ENCODE data around the gene PADI2.
"Not testable (repeated sequence)": the region's sequence is repeated elsewhere in the genome, so short reads cannot be mapped to it uniquely, and the experiment has no call there.

The PADI2 gene

DNA sequence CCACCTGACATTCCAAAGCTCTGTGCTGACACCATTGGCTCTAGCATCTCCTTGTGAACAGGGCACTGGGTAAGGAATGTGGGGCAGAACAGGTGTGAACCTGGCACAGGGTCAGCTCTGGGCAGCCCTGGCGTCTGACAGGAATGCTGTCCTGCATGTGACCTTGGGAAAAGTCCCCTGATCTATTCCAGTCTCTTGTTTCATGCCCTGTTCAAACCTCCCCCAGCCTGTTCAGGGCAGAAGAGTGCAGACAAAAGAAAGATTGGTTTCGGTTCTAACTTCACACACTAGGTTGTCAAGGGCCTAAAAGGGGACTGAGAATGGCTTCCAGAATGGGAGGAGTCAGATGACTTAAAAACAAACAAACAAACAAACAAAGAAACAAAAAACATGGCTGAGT, 37.8 kb downstream of the PADI2 start:
- DNase-seq (ENCODE audit: low spot score), result no peak

DNA sequence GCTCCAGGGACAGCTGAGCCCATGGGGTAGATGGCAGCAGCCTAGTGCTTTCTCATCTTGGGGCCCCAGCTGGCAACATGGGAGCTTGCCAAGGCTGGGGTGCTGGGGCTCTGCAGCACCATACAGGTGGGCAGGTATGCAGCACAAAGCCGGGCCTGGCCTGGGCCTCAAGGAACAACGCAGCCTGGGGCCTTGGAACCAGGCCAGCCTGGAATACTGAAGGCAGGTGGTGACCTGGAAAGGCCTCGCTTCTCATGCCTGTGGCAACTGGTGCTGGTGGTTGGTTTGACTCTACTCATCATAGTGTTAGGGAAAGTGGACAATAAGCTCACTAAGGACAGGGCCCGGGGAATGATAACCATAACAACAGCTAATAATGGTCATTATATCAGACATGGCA, 38.4 kb downstream of the PADI2 start:
- DNase-seq (ENCODE audit: low spot score), result no peak

- DNase-seq (ENCODE audit: low spot score), result no peak
Observed at GRCh38 chr1:17080085-17080759, 39.0 kb downstream of the PADI2 start.

GRCh38 chr1:17078991-17079868, 40.0 kb downstream of the PADI2 start:
- no peak for DNase-seq (ENCODE audit: low spot score)

DNA sequence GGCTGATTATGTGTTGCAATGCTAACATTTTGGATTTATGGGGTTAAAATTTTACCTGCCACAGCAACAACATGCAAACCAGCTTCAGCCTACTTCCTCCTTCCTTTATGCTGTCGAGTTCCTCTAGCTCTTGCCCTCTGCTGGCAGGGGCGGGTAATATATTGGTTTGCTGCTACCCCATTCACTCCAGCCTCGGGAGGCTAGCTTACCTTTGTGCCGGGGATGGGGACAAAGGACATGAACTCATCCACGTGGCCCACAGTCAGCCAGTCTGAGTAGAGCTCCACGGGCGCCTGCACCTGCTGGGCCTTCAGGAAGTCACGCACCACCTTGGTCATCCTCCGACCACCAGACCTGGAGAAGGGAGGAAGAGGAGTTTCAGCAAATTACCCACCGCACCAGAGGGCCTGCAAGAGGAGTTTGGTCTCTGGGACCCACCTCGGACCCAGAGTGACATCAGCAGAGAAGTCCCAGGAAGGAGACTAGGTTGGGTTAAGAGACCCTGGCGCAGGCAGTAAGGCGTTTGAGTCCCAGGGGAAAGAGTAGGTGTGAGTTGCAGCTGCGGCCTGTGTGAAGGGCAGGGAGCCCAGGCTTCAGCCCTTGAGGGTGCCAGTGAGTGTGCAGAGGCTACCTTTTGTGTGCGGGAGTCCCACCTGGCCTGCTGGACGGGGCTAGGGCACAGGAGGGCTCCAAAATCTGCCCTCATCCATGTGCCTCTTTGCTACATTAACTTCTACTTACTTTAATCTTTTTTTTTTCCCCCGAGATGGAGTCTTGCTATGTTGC, 43.6 kb downstream of the PADI2 start:
- DNase-seq (ENCODE audit: low spot score), result no peak

- DNase-seq (ENCODE audit: low spot score), result no peak
Observed at GRCh38 chr1:17071794-17072193, 47.5 kb downstream of the PADI2 start.

GRCh38 chr1:17070163-17070525, 49.1 kb downstream of the PADI2 start:
- DNase-seq (ENCODE audit: low spot score), result no peak

DNA sequence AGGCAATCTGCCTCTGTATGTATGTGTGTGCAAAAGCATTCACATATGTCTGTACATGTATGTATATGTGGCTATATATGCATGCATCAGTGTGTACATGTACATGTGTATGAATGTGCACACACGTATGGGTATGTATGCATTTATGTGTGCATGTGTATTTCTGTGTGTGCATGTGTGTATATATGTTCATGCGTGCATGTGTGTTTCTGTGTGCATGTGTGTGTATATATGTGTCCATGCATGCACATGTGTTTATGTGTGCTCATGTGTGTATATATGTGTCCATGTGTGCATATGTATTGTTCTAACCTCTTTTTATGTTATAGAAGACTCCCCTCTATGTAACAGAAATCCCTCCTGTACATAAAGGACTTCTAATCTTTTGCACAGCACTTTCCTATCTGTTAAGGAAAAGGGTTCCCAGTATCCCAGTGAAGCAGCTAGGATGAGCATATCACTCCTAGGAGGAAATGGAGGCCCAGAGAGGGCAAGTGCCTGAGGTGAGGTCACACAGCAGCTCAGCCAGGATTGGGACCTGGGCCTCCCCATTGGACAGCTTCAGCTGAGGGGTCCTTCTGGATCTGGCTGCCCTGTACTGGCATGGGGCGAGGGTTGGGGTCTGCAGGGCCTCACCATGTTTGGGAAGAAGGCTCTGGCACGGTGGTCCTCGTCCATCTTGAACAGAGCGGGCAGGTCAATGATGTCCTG, 49.6 kb downstream of the PADI2 start:
- no peak for DNase-seq (ENCODE audit: low spot score)

DNA sequence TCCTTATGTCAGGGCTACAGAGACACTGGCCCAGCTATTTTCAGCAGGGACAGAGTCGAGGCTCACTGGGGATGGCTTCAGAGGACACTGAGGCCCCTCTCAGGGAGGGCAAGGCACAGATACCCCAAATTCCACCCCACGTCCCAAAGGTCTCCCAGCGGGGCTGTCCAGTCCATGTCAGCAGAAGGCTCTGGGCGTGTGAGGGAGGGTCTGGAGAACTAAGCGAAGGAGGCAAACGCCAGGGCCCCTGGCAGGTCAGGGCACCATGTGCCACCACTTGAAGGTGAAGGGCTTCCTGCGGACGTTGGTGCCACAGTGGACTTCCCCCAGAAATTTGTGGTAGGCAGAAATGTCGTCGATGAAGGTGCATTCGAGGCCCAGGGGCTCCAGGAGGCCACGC, 50.5 kb downstream of the PADI2 start:
- no peak for DNase-seq (ENCODE audit: low spot score)

DNA sequence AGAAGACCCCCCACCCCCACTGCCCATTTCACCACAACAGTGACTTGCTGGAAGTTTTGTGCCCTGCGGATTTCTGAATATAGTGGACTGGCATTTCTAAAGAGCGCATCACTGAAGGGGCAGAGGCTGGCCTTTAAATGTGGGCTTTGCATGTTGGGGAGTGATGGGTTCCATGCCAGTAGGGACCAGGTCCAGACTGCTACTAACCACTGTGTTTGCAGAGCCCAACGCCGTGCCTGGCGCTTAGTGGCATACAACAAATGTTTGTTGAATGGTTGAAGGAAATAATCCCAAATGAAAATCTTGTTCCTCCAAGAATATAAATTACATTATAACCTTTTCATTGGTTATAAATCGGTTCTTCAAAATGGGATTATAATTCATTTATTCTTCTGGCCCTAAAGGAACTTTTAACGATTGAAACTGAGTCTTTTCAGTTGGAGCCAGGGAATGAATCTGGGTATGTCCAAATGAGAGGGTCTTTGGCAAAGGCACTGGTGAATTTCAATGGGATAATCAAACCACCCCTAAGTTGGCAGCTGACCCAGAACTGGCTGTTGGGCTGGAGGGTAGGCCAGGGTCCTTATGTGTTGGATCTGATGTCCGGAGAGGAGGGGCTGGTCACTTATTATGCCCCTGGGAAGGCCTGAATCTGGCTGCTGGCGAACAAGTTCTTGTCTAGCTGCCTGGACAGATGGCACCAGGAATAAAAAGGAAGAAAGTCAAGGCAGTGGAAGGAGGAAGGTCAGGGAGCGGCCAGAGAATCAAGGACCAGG, 51.6 kb downstream of the PADI2 start:
- DNase-seq (ENCODE audit: low spot score), result no peak

- no peak for DNase-seq (ENCODE audit: low spot score)
Observed at GRCh38 chr1:17067069-17067426, 52.2 kb downstream of the PADI2 start.

GRCh38 chr1:17066361-17067068, 52.7 kb downstream of the PADI2 start:
- DNase-seq (ENCODE audit: low spot score), result no peak

- no peak for DNase-seq (ENCODE audit: low spot score)
Observed at GRCh38 chr1:17065666-17066065, 53.6 kb downstream of the PADI2 start.

GRCh38 chr1:17062751-17063150, 56.5 kb downstream of the PADI2 start:
- not testable (repeated sequence) for DNase-seq (ENCODE audit: low spot score)

DNA sequence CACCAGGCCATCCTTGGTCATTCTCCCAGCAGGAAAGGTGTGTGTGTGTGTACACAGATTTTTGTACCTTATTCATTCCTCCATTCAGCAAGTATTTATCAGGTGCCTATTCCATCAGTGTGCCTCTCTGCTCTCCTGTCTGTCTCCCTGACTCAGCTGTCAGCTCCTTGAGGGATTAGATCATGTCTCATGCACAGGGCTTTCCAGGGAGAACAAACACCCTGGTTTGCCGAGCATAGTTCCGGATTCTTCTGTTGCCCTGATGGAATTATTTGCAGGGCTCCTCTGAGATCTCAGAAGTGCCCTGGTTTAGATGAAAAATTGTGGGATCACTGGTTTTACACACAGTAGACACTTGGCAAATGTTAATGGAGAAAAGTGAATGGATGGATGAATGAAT, 57.4 kb downstream of the PADI2 start:
- no peak for DNase-seq (ENCODE audit: low spot score)

- DNase-seq (ENCODE audit: low spot score), result no peak
Observed at GRCh38 chr1:17061486-17061885, 57.8 kb downstream of the PADI2 start.

DNA sequence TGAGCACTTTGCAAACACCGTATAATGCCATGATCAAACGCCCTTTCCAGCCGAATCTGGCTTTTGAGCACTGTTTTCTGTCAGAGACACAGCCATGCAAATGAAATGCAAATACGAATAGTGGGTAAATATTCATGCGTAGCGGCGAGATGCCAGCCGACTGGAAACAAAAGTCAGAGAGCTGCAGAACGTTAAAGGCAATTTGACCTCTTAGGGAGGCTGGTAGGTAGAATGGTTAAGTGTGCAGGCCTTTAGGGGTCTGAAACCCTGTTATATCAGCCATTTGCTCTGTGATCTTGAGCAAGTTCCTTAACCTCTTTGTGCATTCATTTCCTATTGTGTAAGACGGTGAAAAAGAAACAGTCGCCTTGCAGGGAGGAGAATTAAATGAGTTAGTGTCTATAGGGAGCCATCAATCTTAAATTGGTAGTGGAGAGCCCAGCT, 58.9 kb downstream of the PADI2 start:
- no peak for DNase-seq (ENCODE audit: low spot score)

DNA sequence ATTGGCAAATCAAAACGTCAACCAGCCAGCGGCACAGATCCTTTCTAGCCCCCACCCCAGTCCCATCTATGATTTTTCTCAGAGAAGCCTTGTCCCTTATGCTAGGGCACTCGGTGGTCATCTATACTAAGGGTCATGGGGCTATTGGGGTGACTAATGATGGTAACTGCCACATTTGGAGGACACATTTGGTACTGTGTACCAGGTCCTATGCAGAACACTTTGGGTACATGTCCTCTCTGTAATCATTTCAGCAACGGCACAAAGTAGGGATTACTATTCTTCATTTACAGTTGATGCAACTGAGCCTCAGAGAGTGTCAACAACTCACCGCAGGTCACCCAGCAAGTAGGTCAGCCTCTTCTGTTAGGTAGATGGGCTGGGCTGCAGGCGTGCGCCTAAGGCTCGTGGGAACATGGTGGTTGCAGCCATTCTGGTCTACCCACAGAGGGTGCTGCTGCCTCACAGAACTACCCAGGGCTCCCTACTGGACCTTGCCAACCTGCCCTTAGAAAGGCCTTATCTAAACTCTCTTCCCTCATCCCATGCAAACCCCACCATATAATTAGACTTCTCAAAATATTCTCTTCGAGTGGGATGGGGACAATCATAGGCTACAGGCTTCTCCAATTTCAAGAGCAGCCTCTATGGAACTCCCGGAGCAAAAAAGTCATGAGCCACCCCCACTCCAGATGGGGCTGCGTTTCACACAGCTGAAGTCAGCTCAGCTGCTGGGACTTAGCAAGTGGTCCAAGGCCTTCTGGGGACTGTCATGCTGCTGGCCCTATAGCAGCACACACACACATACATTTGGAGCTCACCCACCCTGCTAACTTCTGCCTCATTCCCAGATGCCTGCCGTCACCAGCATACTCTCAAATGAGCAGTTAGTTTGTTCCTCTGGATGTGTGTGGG, 59.6 kb downstream of the PADI2 start:
- DNase-seq (ENCODE audit: low spot score), result peak; percentile 93

GRCh38 chr1:17056551-17056950, 62.7 kb downstream of the PADI2 start:
- no peak for DNase-seq (ENCODE audit: low spot score)

- DNase-seq (ENCODE audit: low spot score), result no peak
Observed at GRCh38 chr1:17055801-17056200, 63.5 kb downstream of the PADI2 start.

Data from Ammon's horn (tissue), 1 donor.